Erythroblast (primary cell): ENCODE results near the gene ETV5.

ENCODE experiments used
- DNase-seq, 2 experiments: peaks; one replicate each; lab custom pipeline; 2025; lab: John Stamatoyannopoulos, UW
- GATA1 ChIP-seq: IDR thresholded peaks from 2 replicates; pipeline ENCODE4 v1.6.1; 2011; ENCODE audit warnings: low read depth, mild to moderate bottlenecking, control low read depth, low read length, moderate library complexity
- POLR2A ChIP-seq: IDR thresholded peaks from 2 replicates; pipeline ENCODE4 v1.6.1; 2011; ENCODE audit warnings: mild to moderate bottlenecking, low read length

Gene ETV5

GRCh38 chr3:186108941-186109865 is at the start of gene ETV5:
Gene ETV5 (minus strand): TSS chr3:186109089. CDS start chr3:186105868, 3,221 bp downstream.
- peak; percentile 98 for DNase-seq
- no peak for TF ChIP-seq GATA1
- peak; percentile 43 for TF ChIP-seq POLR2A

- TF ChIP-seq POLR2A (no peak), GATA1 (no peak)
- no peak for DNase-seq
Measured at GRCh38 chr3:186154641-186155040, 45.8 kb upstream of the ETV5 start.

GRCh38 chr3:186152889-186153292 is 44.0 kb upstream of the ETV5 start:
- DNase-seq: no peak
- TF ChIP-seq GATA1: no peak
- no peak for TF ChIP-seq POLR2A

GRCh38 chr3:186152361-186152798 is 43.5 kb upstream of the ETV5 start:
- no peak for DNase-seq
- TF ChIP-seq GATA1 (no peak), POLR2A (no peak)

- DNase-seq: no peak
- TF ChIP-seq GATA1 (no peak), POLR2A (no peak)
Measured at GRCh38 chr3:186151077-186151971, 42.4 kb upstream of the ETV5 start.

GRCh38 chr3:186150041-186150830 is 41.3 kb upstream of the ETV5 start:
- no peak for DNase-seq
- TF ChIP-seq GATA1: no peak
- no peak for TF ChIP-seq POLR2A

GRCh38 chr3:186149319-186149960 is 40.6 kb upstream of the ETV5 start:
- no peak for DNase-seq
- TF ChIP-seq GATA1 (no peak), POLR2A (no peak)

- DNase-seq: no peak
- TF ChIP-seq GATA1: no peak
- TF ChIP-seq POLR2A: no peak
Measured at GRCh38 chr3:186144257-186144656, 35.4 kb upstream of the ETV5 start.

GRCh38 chr3:186143250-186143649 is 34.4 kb upstream of the ETV5 start:
- no peak for TF ChIP-seq GATA1
- TF ChIP-seq POLR2A: no peak
- DNase-seq: no peak

- DNase-seq: no peak
- TF ChIP-seq POLR2A (no peak), GATA1 (no peak)
Measured at GRCh38 chr3:186142393-186142932, 33.6 kb upstream of the ETV5 start.

- TF ChIP-seq GATA1 (no peak), POLR2A (no peak)
- no peak for DNase-seq
Measured at GRCh38 chr3:186141790-186142189, 32.9 kb upstream of the ETV5 start.

GRCh38 chr3:186138272-186138981 is 29.5 kb upstream of the ETV5 start:
- no peak for TF ChIP-seq GATA1
- no peak for TF ChIP-seq POLR2A
- no peak for DNase-seq
